ENCODE measurements around the gene GDF10. TPM values are rescaled to one million over a fixed set of nuclear protein-coding genes. Genes with fewer than 3 reads are reported as not detected.

GDF10 gene
- total and polyA plus RNA-seq, 9 of the 15 experiments (the other 6 are each of a cell fraction or from before 2014, with no cell fraction given), result 0.03 to 0.20 (median 0.11) TPM; not detected in 6

- peaks cover 25% of the 10 kb centered on the region for H4K20me1 ChIP-seq (replicated peaks; ENCODE audit: control insufficient read depth, insufficient read depth, low read length)
- in situ Hi-C loops (cut with MboI) (no loop called here), intact Hi-C loops (cut with micrococcal nuclease) (no loop called here)
- FAIRE-seq, result no peak
- H3K4me2 ChIP-seq (ENCODE audit: insufficient read depth, low read length), result no peak overlapping the region
- POLR2A ChIA-PET, result interaction anchor here (0.9 kb wide), 1 partner anchor 14 kb away, joined by 3 read pairs; no protein-coding TSS in a partner anchor
- no peak for TF ChIP-seq KAT2B (IDR thresholded peaks at IDR 0.05; ENCODE audit: low read depth, low read length)
- TF ChIP-seq CTCF (IDR thresholded peaks at IDR 0.05 in 2 of 3, conservative IDR thresholded peaks at IDR 0.05 in 1 of 3; ENCODE audit: insufficient read depth in 2 of 3, low read depth in 1 of 3, low read length in 3 of 3), result peak; percentile 26 to 39 (median 34); a peak in 4 of 6 replicates
- peak; percentile 13 to 42; a peak in 2 of 4 replicates for TF ChIP-seq RAD21 (CRISPR knock-in tag; conservative IDR thresholded peaks at IDR 0.05 in 1 of 2, IDR thresholded peaks at IDR 0.05 in 1 of 2)
- H3K4me1 ChIP-seq (replicated peaks in 1 of 2; ENCODE audit: control insufficient read depth in 2 of 2, insufficient read depth in 2 of 2, low read length in 2 of 2), result peaks cover 0 to 17% of the 10 kb centered on the region in 2 experiments; a peak in 1 of 5 replicates
- no peak overlapping the region for H3K9ac ChIP-seq (ENCODE audit: insufficient read depth in 1 of 2, low read depth in 2 of 2, low read length in 2 of 2)
- no peaks in the 10 kb centered on the region for H3K36me3 ChIP-seq (ENCODE audit: control insufficient read depth, insufficient read depth, low read length)
- CTCF ChIA-PET (ENCODE audit: low intra/inter-chr PET ratio), result no interaction called here
- no peak overlapping the region for H2AFZ ChIP-seq (ENCODE audit: low read depth, low read length)
- H3K79me2 ChIP-seq (ENCODE audit: control insufficient read depth, insufficient read depth, low read length), result no peaks in the 10 kb centered on the region
- no peak overlapping the region for H3K4me3 ChIP-seq
- 0% methylated on average over 4 of the region's 4 CpGs for WGBS (ENCODE audit: insufficient coverage, low coverage, missing lambda C conversion rate)
- peak in 1 of 4 experiments; percentile 26 for DNase-seq (ENCODE audit: extremely low read depth in 1 of 4, low spot score in 3 of 4)
- no peak overlapping the region for H3K27ac ChIP-seq (ENCODE audit: extremely low read depth, low read depth, low read length)
- peak; percentile 65 for ATAC-seq
- H3K9me1 ChIP-seq (ENCODE audit: control insufficient read depth, insufficient read depth, low read length), result no peaks in the 10 kb centered on the region
- H3K27me3 ChIP-seq (ENCODE audit: control insufficient read depth in 2 of 2, insufficient read depth in 2 of 2, low read length in 2 of 2), result peaks cover 27 to 68% of the 10 kb centered on the region in 2 experiments
- H3K9me3 ChIP-seq (replicated peaks; ENCODE audit: control insufficient read depth, insufficient read depth, low read depth, low read length), result no peaks in the 10 kb centered on the region
- no TSS peak for BruUV-seq (replicated peaks)
Measured at GRCh38 chr10:47354165-47354564, 54.2 kb downstream of the GDF10 start.

All from K562 (cell line).